Measurements from ENCODE around the gene RPTOR. TPM values are rescaled to one million over a fixed set of nuclear protein-coding genes. Genes with fewer than 3 reads are reported as not detected.
"Not testable (repeated sequence)": the region's sequence is repeated elsewhere in the genome, so short reads cannot be mapped to it uniquely, and the experiment has no call there.

Gene RPTOR
- total RNA-seq, 1 experiment from 2014 or later, result 10.1 TPM

DNA sequence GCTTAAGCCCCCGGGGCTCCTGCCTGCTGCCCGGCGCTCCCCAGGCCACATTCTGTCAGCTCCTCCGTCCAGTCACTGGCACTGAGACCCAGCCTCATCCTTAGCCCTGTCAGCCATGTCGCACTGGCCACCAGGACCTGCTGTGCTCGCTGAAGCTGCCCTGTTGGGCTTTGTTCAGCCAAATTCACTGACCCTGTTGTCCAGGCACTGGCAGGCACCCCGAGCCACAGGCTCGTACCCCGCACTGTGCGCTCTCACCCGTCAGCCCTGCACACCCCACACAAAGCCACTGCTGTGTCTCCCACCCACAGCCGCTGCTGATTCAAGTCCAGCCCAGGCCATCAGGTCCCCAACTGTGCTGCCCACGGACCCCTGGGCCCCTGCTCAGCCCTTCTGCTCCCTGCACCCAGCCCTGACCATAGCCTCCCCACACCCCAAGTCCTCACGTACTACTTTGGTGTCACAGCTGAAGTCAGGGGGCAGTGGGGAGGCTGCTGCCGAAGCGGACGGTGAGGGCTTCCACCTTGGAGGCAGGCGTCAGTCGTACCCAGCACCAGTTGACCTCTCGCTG lies 315.5 kb downstream of the RPTOR start:
- DNase-seq (ENCODE audit: low read depth), result no peak

DNA sequence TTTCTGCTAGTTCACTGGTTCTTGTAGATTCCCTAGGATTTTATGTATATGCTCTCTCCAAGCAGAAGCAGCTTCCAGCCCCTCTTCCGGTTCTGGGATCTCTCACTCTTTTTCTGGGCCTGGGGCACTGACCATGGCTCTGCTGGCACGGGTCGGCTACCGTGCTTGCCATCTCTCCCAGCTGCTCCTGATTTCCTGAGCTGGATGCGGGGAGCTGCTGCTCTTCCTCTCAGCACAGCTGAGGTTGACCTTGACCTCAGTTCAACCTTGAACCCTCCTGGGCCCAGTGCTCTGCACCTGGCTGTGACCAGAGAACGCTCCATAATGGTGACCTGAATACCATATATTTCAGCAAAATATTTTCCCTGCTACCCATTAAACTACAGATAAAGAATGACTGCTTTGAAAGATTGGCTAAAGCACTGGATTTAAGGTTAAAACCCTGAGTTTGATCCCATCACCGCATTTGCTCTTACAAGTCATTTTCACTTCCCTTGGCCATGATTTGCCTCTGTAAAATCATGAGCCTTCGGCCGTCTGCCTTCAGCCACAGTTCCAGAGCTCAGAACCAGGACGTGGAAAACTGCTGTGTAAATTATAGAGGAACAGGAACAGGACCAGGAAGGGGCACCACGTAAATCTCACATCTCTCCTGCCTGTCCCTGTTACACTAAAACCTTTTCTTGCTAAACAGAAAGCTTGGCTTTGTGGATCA lies 316.2 kb downstream of the RPTOR start:
- no peak for DNase-seq (ENCODE audit: low read depth)

DNA sequence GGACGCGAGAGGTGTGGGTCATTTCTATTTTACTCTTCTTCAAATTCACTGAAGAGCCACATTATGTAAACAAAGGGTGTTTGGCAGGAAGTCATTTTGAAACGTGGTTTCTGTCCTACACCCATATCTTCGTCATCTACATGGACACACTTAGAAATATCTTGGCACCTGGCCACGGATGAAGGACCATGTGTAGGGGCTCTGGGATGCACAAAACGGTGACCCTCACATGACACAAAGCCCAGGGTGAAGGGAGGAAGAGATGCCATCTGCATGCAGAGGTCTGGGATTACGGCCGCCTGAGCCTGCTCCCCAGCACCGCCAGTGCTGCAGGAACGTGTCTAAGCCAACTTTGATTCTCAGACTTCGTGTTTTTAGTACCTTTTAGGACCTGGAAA lies 316.8 kb downstream of the RPTOR start:
- peak; percentile 10 for DNase-seq (ENCODE audit: low read depth)

- no peak for DNase-seq (ENCODE audit: low read depth)
Observed at GRCh38 chr17:80861892-80862291, 317.3 kb downstream of the RPTOR start.

- DNase-seq (ENCODE audit: low read depth), result no peak
Observed at GRCh38 chr17:80862481-80862961, 317.9 kb downstream of the RPTOR start.

DNA sequence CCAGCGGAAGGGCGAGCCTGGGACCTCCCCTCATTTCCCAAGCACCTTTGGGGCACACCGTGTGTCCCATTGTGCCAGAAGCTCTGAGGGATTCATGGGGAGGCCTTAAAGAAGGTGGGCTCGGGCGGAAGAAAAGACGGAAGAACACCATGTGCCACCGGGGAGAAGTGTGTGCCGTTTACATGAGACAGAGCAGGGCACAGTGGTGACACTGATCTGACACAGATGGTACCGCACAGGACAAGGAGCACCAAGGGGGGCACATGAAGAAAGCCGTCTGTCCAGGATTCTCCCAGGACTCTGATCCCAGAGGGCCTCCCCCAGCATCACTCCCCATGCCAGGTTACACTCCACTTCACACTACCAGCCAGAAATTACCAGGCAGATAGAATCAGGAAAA lies 318.3 kb downstream of the RPTOR start:
- DNase-seq (ENCODE audit: low read depth), result no peak

DNA sequence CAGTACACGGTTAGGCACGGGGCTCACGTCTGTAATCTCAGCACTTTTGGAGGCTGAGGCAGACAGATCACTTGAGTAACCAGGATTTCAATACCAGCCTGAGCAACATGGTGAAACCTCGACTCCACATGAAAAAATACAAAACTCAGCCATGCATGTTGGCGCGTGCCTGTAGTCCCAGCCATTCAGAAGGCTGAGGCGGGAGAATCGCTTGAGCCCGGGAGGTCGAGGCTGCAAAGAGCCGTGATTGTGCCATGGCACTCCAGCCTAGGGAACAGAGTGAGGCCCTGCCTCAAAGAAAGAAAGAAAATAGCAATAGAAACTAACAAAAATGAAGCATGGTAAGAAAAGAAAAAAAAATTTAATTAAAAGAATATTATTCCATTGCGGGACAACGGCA lies 319.0 kb downstream of the RPTOR start:
- DNase-seq (ENCODE audit: low read depth), result no peak

- no peak for DNase-seq (ENCODE audit: low read depth)
Observed at GRCh38 chr17:80864751-80865150, 320.1 kb downstream of the RPTOR start.

DNA sequence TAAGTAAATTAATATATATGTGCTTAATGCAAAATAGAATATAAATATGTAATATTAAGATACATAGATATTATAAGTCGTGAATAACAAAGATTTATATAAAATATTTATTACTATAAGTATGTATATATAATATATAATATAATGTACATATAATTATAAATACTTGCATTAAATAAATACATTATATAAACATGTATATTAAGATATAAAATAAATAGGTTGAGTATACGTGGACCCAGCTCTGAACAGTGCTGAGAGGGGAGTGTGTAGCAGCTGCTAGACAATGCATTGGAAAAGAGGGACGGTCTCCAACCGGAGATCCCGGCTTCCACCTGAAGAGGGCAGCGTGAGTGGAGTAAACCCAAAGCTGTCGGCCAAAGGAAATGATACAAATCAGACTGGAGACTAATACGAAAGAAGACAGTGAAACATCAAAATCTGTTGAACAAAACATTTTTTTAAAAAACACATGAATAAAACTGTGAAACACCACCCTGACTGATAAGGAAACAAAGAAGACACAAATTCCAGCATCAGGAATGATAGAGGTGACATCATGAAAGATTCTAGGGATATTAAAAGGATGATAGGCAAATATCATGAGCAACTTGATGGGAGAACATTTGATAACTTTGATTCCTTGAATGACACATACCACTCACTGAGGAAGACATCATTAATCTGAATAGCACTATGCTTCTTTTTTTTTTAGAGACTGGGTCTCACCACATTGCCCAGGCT lies 321.6 kb downstream of the RPTOR start:
- DNase-seq (ENCODE audit: low read depth), result peak; percentile 62

DNA sequence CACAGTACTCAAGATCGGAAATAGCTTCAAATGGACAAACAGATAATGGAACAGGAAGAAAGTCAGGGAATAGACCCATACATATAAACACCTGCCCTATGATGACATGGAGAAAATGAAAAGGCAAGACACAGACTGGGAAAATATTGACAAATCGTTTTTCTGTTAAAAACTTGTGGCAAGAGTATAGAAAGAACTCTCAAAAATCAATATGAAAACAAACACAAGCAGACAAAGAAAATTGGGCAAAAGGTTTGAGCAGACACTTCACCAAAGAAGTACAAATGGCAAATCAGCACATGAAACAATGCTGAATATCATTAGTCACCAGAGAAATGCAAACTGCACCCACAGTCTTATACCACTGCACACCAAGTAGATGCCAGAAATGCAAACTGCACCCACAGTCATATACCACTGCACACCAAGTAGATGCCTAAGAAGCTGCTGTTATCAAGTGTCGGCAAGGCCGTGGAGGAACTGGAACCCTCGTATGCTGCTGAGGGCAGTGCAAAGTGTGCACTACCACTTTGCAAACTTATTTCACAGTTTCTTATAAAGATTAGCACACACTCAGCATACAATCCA lies 323.5 kb downstream of the RPTOR start:
- no peak for DNase-seq (ENCODE audit: low read depth)

DNA sequence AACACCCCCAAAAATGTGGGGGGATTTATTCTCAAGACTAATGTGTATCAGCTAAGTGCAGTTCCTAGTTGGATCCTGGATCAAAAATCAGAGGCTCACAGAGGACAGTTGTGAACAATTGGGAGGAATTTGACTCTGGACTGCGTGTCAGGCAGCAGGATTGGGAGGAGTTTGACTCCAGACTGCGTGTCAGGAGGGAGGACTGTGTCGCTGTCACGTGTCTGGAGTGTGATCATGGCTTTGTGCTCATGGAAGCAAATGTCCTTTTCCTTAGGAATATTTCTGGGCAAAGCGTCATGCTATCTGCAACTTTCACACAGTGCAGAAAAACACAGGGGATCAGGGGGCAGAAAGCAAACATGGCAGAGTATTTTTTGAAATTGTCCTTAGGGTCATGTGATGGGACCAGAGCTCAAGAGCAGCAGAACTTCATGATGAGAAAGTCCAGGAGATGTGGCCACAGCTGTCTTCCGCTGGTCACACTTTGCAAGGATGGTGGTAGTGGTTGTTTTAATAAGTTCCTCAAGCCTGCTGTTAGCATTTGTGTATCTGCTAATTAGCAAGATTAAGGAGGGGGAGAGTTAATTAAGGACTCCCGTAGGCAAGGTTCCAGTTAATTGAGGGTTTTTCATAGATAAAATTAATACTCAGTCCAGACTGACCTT lies 325.0 kb downstream of the RPTOR start:
- DNase-seq (ENCODE audit: low read depth), result no peak

DNA sequence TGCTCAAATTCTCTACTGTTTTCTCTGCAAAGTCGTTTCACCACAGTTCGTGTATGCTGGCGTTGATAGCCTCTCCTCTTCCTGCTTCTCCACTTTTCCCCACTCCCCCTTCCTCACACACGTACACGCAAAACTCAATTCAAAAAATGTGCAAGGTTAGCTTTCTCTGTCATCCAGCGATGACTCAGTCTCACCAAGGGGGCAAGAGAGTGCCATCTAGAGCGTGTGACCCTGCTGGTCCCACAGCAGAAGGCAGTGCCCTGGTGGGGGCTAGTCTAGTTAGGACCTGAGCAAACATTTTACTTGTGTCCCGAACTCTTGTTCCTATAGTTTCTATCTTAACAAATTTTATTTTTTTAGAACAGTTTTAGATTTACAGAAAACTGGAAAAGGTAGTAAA lies 325.8 kb downstream of the RPTOR start:
- no peak for DNase-seq (ENCODE audit: low read depth)

DNA sequence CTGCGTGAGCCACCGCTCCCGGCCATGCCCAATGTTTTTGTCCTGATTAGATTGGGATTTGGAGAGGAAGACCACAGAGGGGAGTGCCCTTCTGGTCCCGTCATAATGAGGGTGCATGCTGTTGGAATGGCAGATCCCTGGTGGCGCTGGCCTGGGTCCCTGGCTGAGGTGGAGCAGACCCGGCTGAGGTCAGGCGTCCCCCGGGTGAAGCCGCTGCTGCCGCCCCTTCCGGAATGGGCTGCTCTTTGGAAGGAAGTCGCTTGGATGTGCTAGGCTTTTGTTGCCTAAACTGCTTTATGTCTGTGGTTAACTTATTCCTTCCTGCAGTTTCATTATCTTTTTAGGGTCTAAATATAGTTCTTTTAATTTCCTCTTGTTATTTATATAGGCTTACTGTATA lies 326.7 kb downstream of the RPTOR start:
- no peak for DNase-seq (ENCODE audit: low read depth)

GRCh38 chr17:80872001-80872500 lies 327.4 kb downstream of the RPTOR start:
- DNase-seq (ENCODE audit: low read depth), result no peak

GRCh38 chr17:80872501-80873306 lies 328.1 kb downstream of the RPTOR start:
- DNase-seq (ENCODE audit: low read depth), result peak; percentile 36

DNA sequence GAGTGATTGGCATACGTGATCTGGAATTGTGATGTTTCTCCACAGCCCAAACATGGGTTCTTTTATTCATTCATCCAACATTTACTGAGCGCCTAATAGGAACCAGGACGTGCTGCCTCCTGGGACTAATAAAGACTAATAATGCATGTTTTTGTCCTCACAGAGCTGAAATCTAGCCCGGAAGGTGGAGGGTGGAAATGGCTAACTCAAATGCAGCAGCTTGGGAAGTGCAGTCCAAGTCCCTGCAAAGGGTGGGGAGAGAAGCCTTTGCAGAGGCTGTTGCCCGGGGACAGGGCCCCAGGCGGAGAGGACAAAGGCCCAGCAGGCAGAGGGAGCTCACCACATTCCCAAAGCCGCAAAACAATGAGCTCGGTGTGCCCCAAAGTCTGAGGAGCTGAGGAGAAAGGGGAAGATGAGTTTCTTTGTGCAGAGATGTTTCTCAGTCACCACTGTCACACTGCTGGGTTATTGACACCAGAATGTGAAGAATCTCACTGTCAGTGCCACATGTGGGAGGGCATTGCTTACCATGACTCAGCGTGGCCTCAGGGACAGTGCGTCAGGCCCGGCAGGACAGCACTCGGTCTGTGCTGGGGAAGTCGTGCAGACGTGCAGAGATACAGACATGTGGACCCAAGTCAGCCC lies 328.8 kb downstream of the RPTOR start:
- peak; percentile 90 for DNase-seq (ENCODE audit: low read depth)

GRCh38 chr17:80874866-80875445 lies 330.3 kb downstream of the RPTOR start:
- no peak for DNase-seq (ENCODE audit: low read depth)

DNA sequence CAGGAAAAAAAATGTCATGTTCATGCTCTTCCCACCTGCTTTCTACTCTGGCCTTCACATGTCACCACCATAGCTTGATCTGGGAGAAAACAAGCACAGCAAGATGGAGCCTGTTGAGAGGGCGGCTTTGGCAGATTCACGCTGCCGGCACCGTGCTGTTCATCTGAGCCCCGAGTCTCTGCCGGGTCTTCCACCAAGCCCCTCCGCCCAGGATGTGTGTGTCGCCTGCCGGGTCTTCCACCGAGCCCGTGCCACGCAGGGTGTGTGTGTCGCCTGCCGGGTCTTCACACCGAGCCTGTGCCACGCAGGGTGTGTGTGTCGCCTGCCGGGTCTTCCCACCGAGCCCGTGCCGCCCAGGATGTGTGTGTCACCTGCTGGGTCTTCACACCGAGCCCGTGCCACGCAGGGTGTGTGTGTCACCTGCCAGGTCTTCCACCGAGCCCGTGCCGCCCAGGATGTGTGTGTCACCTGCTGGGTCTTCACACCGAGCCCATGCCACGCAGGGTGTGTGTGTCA lies 330.9 kb downstream of the RPTOR start:
- not testable (repeated sequence) for DNase-seq (ENCODE audit: low read depth)

GRCh38 chr17:80876456-80876949 lies 331.9 kb downstream of the RPTOR start:
- not testable (repeated sequence) for DNase-seq (ENCODE audit: low read depth)

Measured in RPMI7951 (cell line).